ENCODE measurements around the gene ATRX. TPM values are rescaled to one million over a fixed set of nuclear protein-coding genes. Genes with fewer than 3 reads are reported as not detected.

ATRX gene
- total RNA-seq, 1 donor from 2014 or later, result 106 TPM

DNA sequence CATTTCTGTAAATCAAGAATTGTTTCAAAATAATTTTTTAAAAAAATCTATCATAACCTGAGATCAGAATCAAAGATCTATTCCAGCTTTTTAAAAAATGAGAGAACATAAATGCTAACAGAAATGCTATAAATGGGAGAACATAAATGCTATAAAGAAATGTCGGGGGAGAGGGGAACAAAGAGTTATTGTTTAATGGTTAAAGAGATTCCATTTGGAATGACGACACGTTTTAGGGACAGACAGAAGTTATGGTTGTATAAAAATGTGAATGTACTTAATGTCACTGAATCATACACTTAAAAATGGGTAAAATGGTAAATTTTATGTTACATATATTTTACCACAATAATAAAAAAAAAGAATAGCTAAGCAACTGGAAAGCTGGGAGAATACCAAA is 127.1 kb downstream of the ATRX start:
- no peaks in the 10 kb centered on the region for H3K36me3 Mint-ChIP-seq (ENCODE audit: low read depth, unreplicated experiment)
- H3K36me3 ChIP-seq (ENCODE audit: insufficient read depth, low read length), result no peaks in the 10 kb centered on the region
- no peak overlapping the region for H3K27ac Mint-ChIP-seq (ENCODE audit: unreplicated experiment)
- no peaks in the 10 kb centered on the region for H3K27me3 Mint-ChIP-seq (ENCODE audit: low read depth, unreplicated experiment)
- H3K9me3 Mint-ChIP-seq (ENCODE audit: unreplicated experiment), result no peaks in the 10 kb centered on the region
- DNase-seq (ENCODE audit: low read depth) (no peak), FAIRE-seq (peak; percentile 5)
- H3K27ac ChIP-seq (ENCODE audit: low read depth, low read length), result no peak overlapping the region
- no peak for TF ChIP-seq CTCF (IDR thresholded peaks at IDR 0.05; ENCODE audit: insufficient read depth, low read depth, low read length)
- no peak overlapping the region for H3K9ac ChIP-seq (ENCODE audit: low read length)
- peaks cover 7% of the 10 kb centered on the region for H3K79me2 ChIP-seq (ENCODE audit: insufficient read depth, low read length)
- no peaks in the 10 kb centered on the region for H4K20me1 ChIP-seq (ENCODE audit: insufficient read depth, low read length)
- H3K27me3 ChIP-seq (ENCODE audit: insufficient read depth, low read length), result no peaks in the 10 kb centered on the region
- no peak overlapping the region for H3K4me2 ChIP-seq (ENCODE audit: low read length)
- H3K4me1 Mint-ChIP-seq (ENCODE audit: low read depth, unreplicated experiment), result peaks cover 4% of the 10 kb centered on the region
- no peak overlapping the region for H3K4me3 ChIP-seq (ENCODE audit: insufficient read depth, low read depth, low read length)
- H3K4me1 ChIP-seq (ENCODE audit: insufficient read depth, low read length), result no peaks in the 10 kb centered on the region
- H3K4me3 Mint-ChIP-seq (ENCODE audit: unreplicated experiment), result no peak overlapping the region
- H3K9me3 ChIP-seq (ENCODE audit: insufficient read depth, low read depth, low read length), result no peaks in the 10 kb centered on the region
- no peak overlapping the region for H2AFZ ChIP-seq (ENCODE audit: low read depth, low read length)

DNA sequence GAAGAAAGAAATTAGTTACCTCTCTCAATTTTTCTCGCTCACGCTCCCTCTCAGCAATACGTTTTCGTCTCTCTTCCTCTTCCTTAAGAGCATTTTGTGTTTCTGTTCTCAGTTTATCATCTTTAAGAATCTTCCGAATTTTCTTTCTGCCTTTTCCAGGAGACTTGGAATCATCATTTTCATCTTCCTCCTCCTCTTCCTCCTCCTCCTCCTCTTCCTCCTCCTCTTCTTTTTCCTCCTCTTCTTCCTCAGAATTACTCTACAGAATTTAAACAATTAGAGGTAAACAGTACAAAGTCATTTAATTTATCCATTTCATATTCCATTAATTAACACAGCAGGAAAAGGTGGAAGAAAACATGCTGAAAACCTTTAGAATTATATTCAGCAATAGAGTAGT is 133.9 kb downstream of the ATRX start:
- Histone ChIP-seq H3K9me3 (ENCODE audit: insufficient read depth, low read depth, low read length) (no peaks in the 10 kb centered on the region), H3K36me3 (ENCODE audit: insufficient read depth, low read length) (peaks cover 3% of the 10 kb centered on the region), H3K79me2 (ENCODE audit: insufficient read depth, low read length) (peaks cover 7% of the 10 kb centered on the region), H3K4me3 (ENCODE audit: insufficient read depth, low read depth, low read length) (no peak overlapping the region), H3K4me2 (ENCODE audit: low read length) (no peak overlapping the region), H3K9ac (ENCODE audit: low read length) (no peak overlapping the region), H3K4me1 (ENCODE audit: insufficient read depth, low read length) (no peaks in the 10 kb centered on the region), H2AFZ (ENCODE audit: low read depth, low read length) (no peak overlapping the region), H4K20me1 (ENCODE audit: insufficient read depth, low read length) (no peaks in the 10 kb centered on the region), H3K27me3 (ENCODE audit: insufficient read depth, low read length) (no peaks in the 10 kb centered on the region), H3K27ac (ENCODE audit: low read depth, low read length) (no peak overlapping the region)
- FAIRE-seq, result no peak
- Mint-ChIP-seq H3K27ac (ENCODE audit: unreplicated experiment) (no peak overlapping the region), H3K9me3 (ENCODE audit: unreplicated experiment) (no peaks in the 10 kb centered on the region), H3K4me3 (ENCODE audit: unreplicated experiment) (no peak overlapping the region), H3K36me3 (ENCODE audit: low read depth, unreplicated experiment) (no peaks in the 10 kb centered on the region), H3K4me1 (ENCODE audit: low read depth, unreplicated experiment) (peaks cover 3% of the 10 kb centered on the region), H3K27me3 (ENCODE audit: low read depth, unreplicated experiment) (no peaks in the 10 kb centered on the region)
- DNase-seq (ENCODE audit: low read depth), result no peak
- no peak for TF ChIP-seq EZH2 (IDR thresholded peaks at IDR 0.05; ENCODE audit: insufficient read depth, low read length)
- TF ChIP-seq CTCF (IDR thresholded peaks at IDR 0.05; ENCODE audit: insufficient read depth, low read depth, low read length), result no peak

DNA sequence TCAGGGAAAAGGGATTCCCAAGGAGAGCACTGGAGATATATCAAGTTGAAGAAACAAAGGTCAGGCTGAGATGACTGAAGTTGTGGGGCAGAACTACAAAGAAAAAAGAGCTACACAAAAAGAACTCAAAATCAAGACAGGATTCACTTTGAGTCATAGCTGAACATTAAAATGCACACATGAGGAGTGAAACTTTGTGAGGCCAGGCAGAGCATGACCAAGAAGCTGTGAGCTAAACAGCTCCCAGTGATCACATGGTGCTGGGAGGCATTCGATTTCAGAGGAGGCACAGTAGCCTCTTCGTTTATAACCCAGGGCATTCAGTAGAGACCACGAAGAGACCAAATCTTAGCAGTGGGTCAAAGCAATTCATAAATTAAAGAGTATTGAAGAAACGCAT is 145.3 kb downstream of the ATRX start:
- Histone ChIP-seq H3K9ac (ENCODE audit: low read length) (no peak overlapping the region), H3K27ac (ENCODE audit: low read depth, low read length) (no peak overlapping the region), H4K20me1 (ENCODE audit: insufficient read depth, low read length) (peaks cover 8% of the 10 kb centered on the region), H3K79me2 (ENCODE audit: insufficient read depth, low read length) (peaks cover 10% of the 10 kb centered on the region), H3K9me3 (ENCODE audit: insufficient read depth, low read depth, low read length) (no peaks in the 10 kb centered on the region), H3K4me1 (ENCODE audit: insufficient read depth, low read length) (no peaks in the 10 kb centered on the region), H3K4me2 (ENCODE audit: low read length) (no peak overlapping the region), H3K4me3 (ENCODE audit: insufficient read depth, low read depth, low read length) (no peak overlapping the region), H2AFZ (ENCODE audit: low read depth, low read length) (no peak overlapping the region), H3K36me3 (ENCODE audit: insufficient read depth, low read length) (no peaks in the 10 kb centered on the region), H3K27me3 (ENCODE audit: insufficient read depth, low read length) (no peaks in the 10 kb centered on the region)
- Mint-ChIP-seq H3K27ac (ENCODE audit: unreplicated experiment) (no peak overlapping the region), H3K27me3 (ENCODE audit: low read depth, unreplicated experiment) (no peaks in the 10 kb centered on the region), H3K4me1 (ENCODE audit: low read depth, unreplicated experiment) (peaks cover 10% of the 10 kb centered on the region), H3K4me3 (ENCODE audit: unreplicated experiment) (no peak overlapping the region), H3K36me3 (ENCODE audit: low read depth, unreplicated experiment) (peaks cover 8% of the 10 kb centered on the region), H3K9me3 (ENCODE audit: unreplicated experiment) (peaks cover 3% of the 10 kb centered on the region)
- DNase-seq (ENCODE audit: low read depth), result no peak
- FAIRE-seq, result no peak
- no peak for TF ChIP-seq EZH2 (IDR thresholded peaks at IDR 0.05; ENCODE audit: insufficient read depth, low read length)
- TF ChIP-seq CTCF (IDR thresholded peaks at IDR 0.05; ENCODE audit: insufficient read depth, low read depth, low read length), result no peak

All from astrocyte (in vitro differentiated cells and primary cell).